Endothelial cell of umbilical vein (primary cell): ENCODE measurements around the gene RGP1. TPM values are rescaled to one million over a fixed set of nuclear protein-coding genes. Genes with fewer than 3 reads are reported as not detected.

Experiments used
- BruUV-seq: library from RNA; stranded (reverse); fragments of 400-500 nt; replicated peaks from 2 replicates; lab custom pipeline; 2021; lab: Mats Ljungman, UMichigan
- CTCF ChIA-PET: fragments of 300-600, 350-600 bp; sonication (Branson Sonifier 250); formaldehyde crosslinking; loops from one replicate; lab custom pipeline; 2021; ENCODE audit warnings: antibody characterized with exemption, inconsistent platforms; lab: Charles Lee
- POLR2A ChIA-PET: fragments of 300-600, 350-600 bp; sonication (Branson Sonifier 250); formaldehyde crosslinking; loops from one replicate; lab custom pipeline; 2021; ENCODE audit warnings: antibody characterized with exemption, inconsistent platforms; lab: Charles Lee
- DNase-seq: peaks from one replicate; pipeline ENCODE4 v3.0.0-alpha.2; 2011; ENCODE audit warnings: low read depth, low spot score
- FAIRE-seq: peaks from 2 replicates; lab custom pipeline; 2011; peaks lifted over from hg19 to GRCh38; lab: Jason Lieb, UNC
- H2AFZ ChIP-seq: 2 replicates; pipeline ENCODE4 v1.6.0; 2012; ENCODE audit warnings: low read depth, low read length, control low read depth, inconsistent platforms
- H3K27ac ChIP-seq: 2 replicates; pipeline ENCODE4 v1.5.1; 2011; ENCODE audit warnings: low read depth, mild to moderate bottlenecking, control low read depth, low read length, moderate library complexity; ENCODE audit not compliant: insufficient read depth
- H3K27me3 ChIP-seq, 2 experiments: 2 replicates each; pipeline versions ENCODE4 v1.6.0 to v1.6.1; 2011; ENCODE audit warnings: low read length in 2 of 2, mixed read lengths in 1 of 2; ENCODE audit not compliant: control insufficient read depth in 2 of 2, insufficient read depth in 2 of 2
- H3K36me3 ChIP-seq, 2 experiments: 2 replicates in 1 of 2; 3 replicates in 1 of 2; pipeline ENCODE4 v1.5.1; 2011; ENCODE audit warnings: low read length in 2 of 2, mild to moderate bottlenecking in 1 of 2, moderate library complexity in 1 of 2; ENCODE audit not compliant: control insufficient read depth in 2 of 2, insufficient read depth in 2 of 2; ENCODE audit errors: extremely low read depth in 1 of 2
- H3K4me1 ChIP-seq: 3 replicates; pipeline ENCODE4 v1.5.1; 2011; ENCODE audit warnings: mild to moderate bottlenecking, low read length; ENCODE audit not compliant: control insufficient read depth, insufficient read depth; ENCODE audit errors: extremely low read depth
- H3K4me2 ChIP-seq: 2 replicates; pipeline ENCODE4 v1.6.1; 2011; ENCODE audit warnings: low read length, control low read depth, mixed read lengths; ENCODE audit not compliant: insufficient read depth
- H3K4me3 ChIP-seq, 3 experiments: fragments of 200-600 bp in 1 of 3; sonication (generic), shearing (Covaris generic) in 1 of 3; replicated peaks in 1 of 3; 2 replicates each; pipeline ENCODE4 v1.5.1; 2011 to 2016; ENCODE audit warnings: control low read depth in 3 of 3, low read length in 3 of 3, mild to moderate bottlenecking in 2 of 3, inconsistent platforms in 1 of 3, low read depth in 1 of 3, moderate library complexity in 1 of 3; ENCODE audit not compliant: insufficient read depth in 1 of 3
- H3K79me2 ChIP-seq: 2 replicates; pipeline ENCODE4 v1.6.0; 2012; ENCODE audit warnings: low read length, inconsistent platforms; ENCODE audit not compliant: control insufficient read depth, insufficient read depth
- H3K9ac ChIP-seq: replicated peaks from 2 replicates; pipeline ENCODE3; 2011; ENCODE audit warnings: low read length, control low read depth; ENCODE audit not compliant: insufficient read depth; ENCODE audit errors: extremely low read depth
- H3K9me1 ChIP-seq: replicated peaks from 3 replicates; pipeline ENCODE4 v1.6.0; 2011; ENCODE audit warnings: mild to moderate bottlenecking, low read length; ENCODE audit not compliant: control insufficient read depth, insufficient read depth; ENCODE audit errors: extremely low read depth
- H3K9me3 ChIP-seq: replicated peaks from 2 replicates; pipeline ENCODE4 v1.5.1; 2012; ENCODE audit warnings: low read length, inconsistent platforms; ENCODE audit not compliant: control insufficient read depth, insufficient read depth
- H4K20me1 ChIP-seq: replicated peaks from 2 replicates; pipeline ENCODE3; 2011; ENCODE audit warnings: mild to moderate bottlenecking, low read length; ENCODE audit not compliant: control insufficient read depth, insufficient read depth; ENCODE audit errors: extremely low read depth
- EZH2 ChIP-seq: IDR thresholded peaks from 2 replicates; pipeline ENCODE4 v1.6.1; 2012; ENCODE audit warnings: borderline replicate concordance, low read depth, mild to moderate bottlenecking, moderate library complexity, low read length, inconsistent platforms; ENCODE audit not compliant: severe bottlenecking
- FOS ChIP-seq: IDR thresholded peaks from 2 replicates; pipeline ENCODE4 v1.6.1; 2011; ENCODE audit warnings: mild to moderate bottlenecking, low read length, moderate library complexity, borderline replicate concordance; ENCODE audit not compliant: insufficient read depth
- GATA2 ChIP-seq: IDR thresholded peaks from 2 replicates; pipeline ENCODE4 v1.7.0; 2011; ENCODE audit warnings: low read depth, mild to moderate bottlenecking, moderate library complexity, mixed read lengths, low read length; ENCODE audit not compliant: insufficient read length, insufficient read depth
- JUN ChIP-seq: IDR thresholded peaks from 2 replicates; pipeline ENCODE4 v1.6.1; 2011; ENCODE audit warnings: borderline replicate concordance, low read depth; ENCODE audit not compliant: insufficient read length, insufficient read depth
- MYC ChIP-seq: IDR thresholded peaks from one replicate; pipeline ENCODE4 v1.6.1; 2011; ENCODE audit warnings: mild to moderate bottlenecking, low read depth, low read length
- POLR2A ChIP-seq: IDR thresholded peaks from 2 replicates; pipeline ENCODE4 v1.6.1; 2012; ENCODE audit warnings: low read depth, mild to moderate bottlenecking, control low read depth, low read length
- POLR2AphosphoS5 ChIP-seq: IDR thresholded peaks from 2 replicates; pipeline ENCODE4 v1.6.1; 2012; ENCODE audit warnings: low read depth, mild to moderate bottlenecking, control low read depth, low read length, moderate library complexity; ENCODE audit not compliant: insufficient read depth
- dilution Hi-C: fragments of 300-500 bp; cut with MboI; formaldehyde crosslinking; loops from one replicate; pipeline ENCODE4 v1.15.0; 2019; ENCODE audit warnings: low sequenced_read_pairs; ENCODE audit not compliant: extremely low pct_ligation_motif_present
- intact Hi-C: fragments of 100-400 bp; cut with micrococcal nuclease; formaldehyde crosslinking; loops from one replicate; pipeline ENCODE4 v1.10.0; 2022
- polyA plus RNA-seq, 4 experiments: library from polyadenylated mRNA; depleted of rRNA in 3 of 4; stranded (reverse) in 3 of 4; unstranded in 1 of 4; fragments of >200 nt; gene quantifications; 2 replicates each; pipeline versions ENCODE4 v1.2.1 to v1.2.3, GENCODE V29; 2011 to 2012; ENCODE audit warnings: missing spikeins in 1 of 4
- total RNA-seq: library from RNA; stranded (reverse); gene quantifications from 2 replicates; pipeline ENCODE4 v1.2.3, GENCODE V29; 2021
- TF ChIP-seq, protein P1 (sequence below): IDR thresholded peaks from 2 replicates; pipeline ENCODE4 v1.6.1; 2011; ENCODE audit not compliant: insufficient read depth, insufficient read length
- TF ChIP-seq, protein P2 (sequence below), 2 donors: IDR thresholded peaks; 1 replicate in 1 of 2; 2 replicates in 1 of 2; pipeline ENCODE4 v1.5.1; 2011; ENCODE audit warnings: low read length in 2 of 2, mild to moderate bottlenecking in 2 of 2, moderate library complexity in 2 of 2, control low read depth in 1 of 2, inconsistent platforms in 1 of 2, low read depth in 1 of 2; ENCODE audit not compliant: insufficient read depth in 1 of 2; ENCODE audit errors: extremely low read depth in 1 of 2

The RGP1 gene
- total and polyA plus RNA-seq, 2 donors (not counting 3 experiments of a cell fraction or from before 2014, with no cell fraction given): 15.0 to 29.0 TPM

- POLR2A ChIA-PET: no interaction called here
- no peaks in the 10 kb centered on the region for H3K79me2 ChIP-seq
- DNase-seq (no peak), FAIRE-seq (no peak)
- no peaks in the 10 kb centered on the region for H3K9me3 ChIP-seq
- no peak overlapping the region for H3K9ac ChIP-seq
- TF ChIP-seq, protein P1, sequence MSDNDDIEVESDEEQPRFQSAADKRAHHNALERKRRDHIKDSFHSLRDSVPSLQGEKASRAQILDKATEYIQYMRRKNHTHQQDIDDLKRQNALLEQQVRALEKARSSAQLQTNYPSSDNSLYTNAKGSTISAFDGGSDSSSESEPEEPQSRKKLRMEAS: no peak
- no peak for TF ChIP-seq POLR2A
- no peak for TF ChIP-seq GATA2
- no peak for TF ChIP-seq MYC
- TF ChIP-seq, protein P2, sequence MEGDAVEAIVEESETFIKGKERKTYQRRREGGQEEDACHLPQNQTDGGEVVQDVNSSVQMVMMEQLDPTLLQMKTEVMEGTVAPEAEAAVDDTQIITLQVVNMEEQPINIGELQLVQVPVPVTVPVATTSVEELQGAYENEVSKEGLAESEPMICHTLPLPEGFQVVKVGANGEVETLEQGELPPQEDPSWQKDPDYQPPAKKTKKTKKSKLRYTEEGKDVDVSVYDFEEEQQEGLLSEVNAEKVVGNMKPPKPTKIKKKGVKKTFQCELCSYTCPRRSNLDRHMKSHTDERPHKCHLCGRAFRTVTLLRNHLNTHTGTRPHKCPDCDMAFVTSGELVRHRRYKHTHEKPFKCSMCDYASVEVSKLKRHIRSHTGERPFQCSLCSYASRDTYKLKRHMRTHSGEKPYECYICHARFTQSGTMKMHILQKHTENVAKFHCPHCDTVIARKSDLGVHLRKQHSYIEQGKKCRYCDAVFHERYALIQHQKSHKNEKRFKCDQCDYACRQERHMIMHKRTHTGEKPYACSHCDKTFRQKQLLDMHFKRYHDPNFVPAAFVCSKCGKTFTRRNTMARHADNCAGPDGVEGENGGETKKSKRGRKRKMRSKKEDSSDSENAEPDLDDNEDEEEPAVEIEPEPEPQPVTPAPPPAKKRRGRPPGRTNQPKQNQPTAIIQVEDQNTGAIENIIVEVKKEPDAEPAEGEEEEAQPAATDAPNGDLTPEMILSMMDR (IDR thresholded peaks at IDR 0.05; ENCODE audit: extremely low read depth in 1 of 2, insufficient read depth in 1 of 2, low read depth in 1 of 2, low read length in 2 of 2): no peak
- TF ChIP-seq FOS: no peak
- TF ChIP-seq EZH2: no peak
- no peak for TF ChIP-seq POLR2AphosphoS5
- TF ChIP-seq JUN: no peak
- H3K4me3 ChIP-seq: no peak overlapping the region
- dilution Hi-C loops (no loop called here), intact Hi-C loops (no loop called here)
- no peaks in the 10 kb centered on the region for H3K9me1 ChIP-seq
- H3K4me2 ChIP-seq: no peak overlapping the region
- no peak overlapping the region for H3K27ac ChIP-seq
- CTCF ChIA-PET: interaction anchor here (1.3 to 2.0 kb wide), 2 partner anchors 10 to 15 kb away, joined by 3 to 16 read pairs; no protein-coding TSS in a partner anchor
- H3K4me1 ChIP-seq: no peaks in the 10 kb centered on the region
- H3K27me3 ChIP-seq: no peaks in the 10 kb centered on the region
- BruUV-seq: TSS peak; percentile 52
- no peak overlapping the region for H2AFZ ChIP-seq
- no peaks in the 10 kb centered on the region for H4K20me1 ChIP-seq
- H3K36me3 ChIP-seq: peaks cover 67 to 75% of the 10 kb centered on the region in 2 experiments
Observed at GRCh38 chr9:35710818-35711500, 38.1 kb upstream of the RGP1 start.
